Ovary (tissue), 3 donors: ENCODE results near the gene KLC1.

Experiments
- EP300 ChIP-seq: sonication (generic); formaldehyde crosslinking; IDR thresholded peaks from one replicate; pipeline ENCODE4 v1.6.1; 2017; ENCODE audit warnings: antibody characterized with exemption
- TF ChIP-seq, protein P1 (sequence below), 3 donors: fragments of 450-650 bp in 2 of 3; fragments of 200-600 bp in 1 of 3; IDR thresholded peaks; one replicate each; pipeline versions ENCODE4 v1.5.1 to v1.8.0; 2016 to 2022; ENCODE audit warnings: antibody characterized with exemption in 3 of 3, mild to moderate bottlenecking in 1 of 3
- donor health status: DM: no; HTN: no; CAD: no.

GRCh38 chr14:103716091-103716801 is 87.2 kb downstream of the KLC1 start:
- TF ChIP-seq, protein P1, sequence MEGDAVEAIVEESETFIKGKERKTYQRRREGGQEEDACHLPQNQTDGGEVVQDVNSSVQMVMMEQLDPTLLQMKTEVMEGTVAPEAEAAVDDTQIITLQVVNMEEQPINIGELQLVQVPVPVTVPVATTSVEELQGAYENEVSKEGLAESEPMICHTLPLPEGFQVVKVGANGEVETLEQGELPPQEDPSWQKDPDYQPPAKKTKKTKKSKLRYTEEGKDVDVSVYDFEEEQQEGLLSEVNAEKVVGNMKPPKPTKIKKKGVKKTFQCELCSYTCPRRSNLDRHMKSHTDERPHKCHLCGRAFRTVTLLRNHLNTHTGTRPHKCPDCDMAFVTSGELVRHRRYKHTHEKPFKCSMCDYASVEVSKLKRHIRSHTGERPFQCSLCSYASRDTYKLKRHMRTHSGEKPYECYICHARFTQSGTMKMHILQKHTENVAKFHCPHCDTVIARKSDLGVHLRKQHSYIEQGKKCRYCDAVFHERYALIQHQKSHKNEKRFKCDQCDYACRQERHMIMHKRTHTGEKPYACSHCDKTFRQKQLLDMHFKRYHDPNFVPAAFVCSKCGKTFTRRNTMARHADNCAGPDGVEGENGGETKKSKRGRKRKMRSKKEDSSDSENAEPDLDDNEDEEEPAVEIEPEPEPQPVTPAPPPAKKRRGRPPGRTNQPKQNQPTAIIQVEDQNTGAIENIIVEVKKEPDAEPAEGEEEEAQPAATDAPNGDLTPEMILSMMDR (IDR thresholded peaks at IDR 0.05): no peak
- no peak for TF ChIP-seq EP300
